ENCODE results near the gene TARP.

- no peak for TF ChIP-seq CTCF (conservative IDR thresholded peaks at IDR 0.05)
- TF ChIP-seq EZH2 (IDR thresholded peaks at IDR 0.05; ENCODE audit: low read depth), result no peak
These were observed 10.4 kb upstream of the TARP start for GRCh38 chr7:38283809-38284208.
